Breast epithelium (tissue), 4 donors: Measurements from ENCODE around the gene MMP11. TPM values are rescaled to one million over a fixed set of nuclear protein-coding genes. Genes with fewer than 3 reads are reported as not detected.

Experiments
- DNase-seq, 2 donors: peaks; one replicate each; pipeline ENCODE4 v3.0.0-alpha.2; 2019; ENCODE audit warnings: low spot score in 2 of 2
- H3K27ac ChIP-seq, 2 donors: fragments of 200-600 bp; sonication (generic) in 1 of 2; one replicate each; pipeline ENCODE4 v1.5.1; 2016 to 2019; ENCODE audit warnings: mild to moderate bottlenecking in 1 of 2
- H3K27me3 ChIP-seq, 2 donors: fragments of 200-600 bp; sonication (generic) in 1 of 2; one replicate each; pipeline versions ENCODE4 v1.5.1 to v1.6.0; 2017 to 2019; ENCODE audit warnings: control low read depth in 1 of 2, mild to moderate bottlenecking in 1 of 2
- H3K36me3 ChIP-seq: fragments of 200-600 bp; one replicate; pipeline ENCODE4 v1.5.1; 2019
- H3K4me1 ChIP-seq, 2 donors: fragments of 200-600 bp; sonication (generic); one replicate each; pipeline ENCODE4 v1.5.1; 2016 to 2019; ENCODE audit warnings: control low read depth in 1 of 2
- H3K4me3 ChIP-seq, 3 donors: fragments of 200-600 bp; sonication (generic); 1 replicate in 2 of 3; 2 replicates in 1 of 3; pipeline ENCODE4 v1.5.1; 2016 to 2019; ENCODE audit warnings: mild to moderate bottlenecking in 3 of 3, moderate library complexity in 2 of 3
- H3K9me3 ChIP-seq, 2 donors: fragments of 200-600 bp; sonication (generic) in 1 of 2; one replicate each; pipeline ENCODE4 v1.5.1; 2016 to 2019; ENCODE audit warnings: control low read depth in 1 of 2
- CTCF ChIP-seq, 3 donors: fragments of 450-650 bp; IDR thresholded peaks; one replicate each; pipeline ENCODE4 v1.5.1; 2016 to 2017; ENCODE audit warnings: antibody characterized with exemption in 3 of 3, mild to moderate bottlenecking in 3 of 3, moderate library complexity in 3 of 3
- POLR2A ChIP-seq: fragments of 450-650 bp; IDR thresholded peaks from one replicate; pipeline ENCODE4 v1.6.1; 2016; ENCODE audit warnings: antibody characterized with exemption, mild to moderate bottlenecking, moderate library complexity
- POLR2AphosphoS5 ChIP-seq, 3 donors: sonication (generic); formaldehyde crosslinking; IDR thresholded peaks; one replicate each; pipeline ENCODE4 v1.6.1; 2017; ENCODE audit warnings: antibody characterized with exemption in 3 of 3
- intact Hi-C: fragments of 100-400 bp; cut with DNase I; formaldehyde crosslinking; loops from one replicate; pipeline ENCODE4 v1.15.1; 2023; ENCODE audit warnings: low total_unique reads
- total RNA-seq, 3 donors: library from RNA; depleted of rRNA; stranded (reverse); fragments of >200 nt; gene quantifications; one replicate each; pipeline ENCODE4 v1.1.0, GENCODE V29; 2016

The MMP11 gene
- total RNA-seq, 3 donors from 2014 or later: 1.9 to 6.2 (median 4.8) TPM

GRCh38 chr22:23801238-23801821 lies 28.7 kb downstream of the MMP11 start:
- H3K4me1 ChIP-seq: no peaks in the 10 kb centered on the region
- H3K4me3 ChIP-seq: no peak overlapping the region
- no peaks in the 10 kb centered on the region for H3K9me3 ChIP-seq
- H3K27ac ChIP-seq: no peak overlapping the region
- TF ChIP-seq POLR2AphosphoS5 (IDR thresholded peaks at IDR 0.05) (no peak), POLR2A (no peak), CTCF (IDR thresholded peaks at IDR 0.05) (no peak)
- no peaks in the 10 kb centered on the region for H3K27me3 ChIP-seq
- intact Hi-C loops: no loop called here
- no peak for DNase-seq
- H3K36me3 ChIP-seq: peaks cover 10% of the 10 kb centered on the region

- H3K4me3 ChIP-seq: no peak overlapping the region
- H3K27ac ChIP-seq: no peak overlapping the region
- peaks cover 10% of the 10 kb centered on the region for H3K36me3 ChIP-seq
- intact Hi-C loops: no loop called here
- H3K9me3 ChIP-seq: no peaks in the 10 kb centered on the region
- TF ChIP-seq POLR2A (no peak), POLR2AphosphoS5 (IDR thresholded peaks at IDR 0.05) (no peak), CTCF (IDR thresholded peaks at IDR 0.05) (no peak)
- DNase-seq: no peak
- H3K27me3 ChIP-seq: no peaks in the 10 kb centered on the region
- no peaks in the 10 kb centered on the region for H3K4me1 ChIP-seq
These were observed 29.3 kb downstream of the MMP11 start for GRCh38 chr22:23801886-23802377.

GRCh38 chr22:23803001-23803819 lies 30.6 kb downstream of the MMP11 start:
- TF ChIP-seq POLR2AphosphoS5 (IDR thresholded peaks at IDR 0.05): no peak
- Histone ChIP-seq H3K4me3 (no peak overlapping the region), H3K27me3 (no peaks in the 10 kb centered on the region), H3K36me3 (peaks cover 10% of the 10 kb centered on the region), H3K4me1 (no peaks in the 10 kb centered on the region), H3K9me3 (no peaks in the 10 kb centered on the region), H3K27ac (no peak overlapping the region)
- intact Hi-C loops: no loop called here
- DNase-seq: no peak

GRCh38 chr22:23804781-23805291 lies 32.2 kb downstream of the MMP11 start:
- intact Hi-C loops: no loop called here
- no peak for TF ChIP-seq POLR2AphosphoS5 (IDR thresholded peaks at IDR 0.05)
- H3K4me1 ChIP-seq: no peaks in the 10 kb centered on the region
- no peaks in the 10 kb centered on the region for H3K9me3 ChIP-seq
- no peak for DNase-seq
- peaks cover 10% of the 10 kb centered on the region for H3K36me3 ChIP-seq
- no peak overlapping the region for H3K27ac ChIP-seq
- no peaks in the 10 kb centered on the region for H3K27me3 ChIP-seq
- no peak overlapping the region for H3K4me3 ChIP-seq

- H3K36me3 ChIP-seq: peaks cover 4% of the 10 kb centered on the region
- no peak for TF ChIP-seq POLR2A
- TF ChIP-seq POLR2AphosphoS5 (IDR thresholded peaks at IDR 0.05): no peak
- TF ChIP-seq CTCF (IDR thresholded peaks at IDR 0.05): no peak
These were observed 34.2 kb downstream of the MMP11 start for GRCh38 chr22:23806837-23807236.

GRCh38 chr22:23812378-23812777 lies 39.7 kb downstream of the MMP11 start:
- no peak for DNase-seq
- Histone ChIP-seq H3K4me3 (no peak overlapping the region), H3K36me3 (peaks cover 7% of the 10 kb centered on the region), H3K9me3 (no peaks in the 10 kb centered on the region), H3K27me3 (no peaks in the 10 kb centered on the region), H3K27ac (no peak overlapping the region), H3K4me1 (no peaks in the 10 kb centered on the region)
- intact Hi-C loops: no loop called here
- no peak for TF ChIP-seq POLR2AphosphoS5 (IDR thresholded peaks at IDR 0.05)
- no peak for TF ChIP-seq CTCF (IDR thresholded peaks at IDR 0.05)
- no peak for TF ChIP-seq POLR2A

More at GRCh38 chr22:23806837-23807236, 34.2 kb downstream of the MMP11 start:
- no peak overlapping the region for H3K4me3 ChIP-seq
- no peak overlapping the region for H3K27ac ChIP-seq
- intact Hi-C loops: no loop called here
- no peaks in the 10 kb centered on the region for H3K4me1 ChIP-seq
- no peaks in the 10 kb centered on the region for H3K27me3 ChIP-seq
- DNase-seq: no peak
- no peaks in the 10 kb centered on the region for H3K9me3 ChIP-seq
